Activated CD8-positive, alpha-beta memory T cell treated with anti-CD3 and anti-CD28 coated beads for 4 hours (primary cell): ENCODE results near the gene HLA-DOB.
"Not testable (repeated sequence)": the region's sequence is repeated elsewhere in the genome, so short reads cannot be mapped to it uniquely, and the experiment has no call there.

ENCODE experiments used
- DNase-seq, 2 donors: peaks; one replicate each; pipeline ENCODE4 v3.0.0-alpha.2; 2020; ENCODE audit warnings: low read depth in 2 of 2

HLA-DOB gene

DNA sequence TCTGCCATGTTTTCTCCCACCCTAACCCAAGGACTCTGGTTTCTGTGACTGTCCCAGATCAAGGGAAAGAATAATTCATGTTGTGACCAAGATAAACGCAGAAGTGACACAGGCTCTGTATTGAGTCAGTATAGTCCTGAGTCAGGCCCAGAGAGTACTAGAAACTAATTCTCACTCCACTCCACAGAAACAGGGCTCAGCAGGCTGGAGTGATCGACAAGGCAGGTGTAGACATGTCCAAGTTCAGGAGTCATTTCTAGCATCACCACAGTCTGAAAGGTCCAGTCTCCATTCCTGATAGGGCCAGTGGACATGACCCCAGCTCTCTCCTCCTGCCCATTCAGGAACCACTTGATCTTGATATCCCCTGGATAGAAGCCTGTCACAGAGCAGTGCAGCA is 2.7 kb downstream of the HLA-DOB start:
- no peak for DNase-seq

GRCh38 chr6:32809171-32809570 is 7.6 kb downstream of the HLA-DOB start:
- DNase-seq: no peak

GRCh38 chr6:32807020-32807580 is 9.7 kb downstream of the HLA-DOB start:
- DNase-seq: no peak

DNA sequence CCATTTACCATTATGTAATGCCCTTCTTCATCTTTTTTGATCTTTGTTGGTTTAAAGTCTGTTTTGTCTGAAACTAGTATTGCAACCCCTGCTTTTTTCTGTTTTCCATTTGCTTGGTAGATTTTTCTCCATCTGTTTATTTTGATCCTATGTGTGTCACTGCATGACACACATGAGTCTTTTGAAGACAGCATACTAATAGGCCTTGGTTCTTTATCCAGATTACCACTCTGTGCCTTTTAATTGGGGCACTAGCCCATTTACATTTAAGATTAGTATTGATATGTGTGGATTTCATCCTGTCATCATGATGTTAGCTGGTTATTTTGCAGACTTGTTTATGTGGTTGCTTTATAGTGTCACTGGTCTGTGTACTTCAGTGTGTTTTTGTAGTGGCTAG is 11.4 kb downstream of the HLA-DOB start:
- not testable (repeated sequence) for DNase-seq

DNA sequence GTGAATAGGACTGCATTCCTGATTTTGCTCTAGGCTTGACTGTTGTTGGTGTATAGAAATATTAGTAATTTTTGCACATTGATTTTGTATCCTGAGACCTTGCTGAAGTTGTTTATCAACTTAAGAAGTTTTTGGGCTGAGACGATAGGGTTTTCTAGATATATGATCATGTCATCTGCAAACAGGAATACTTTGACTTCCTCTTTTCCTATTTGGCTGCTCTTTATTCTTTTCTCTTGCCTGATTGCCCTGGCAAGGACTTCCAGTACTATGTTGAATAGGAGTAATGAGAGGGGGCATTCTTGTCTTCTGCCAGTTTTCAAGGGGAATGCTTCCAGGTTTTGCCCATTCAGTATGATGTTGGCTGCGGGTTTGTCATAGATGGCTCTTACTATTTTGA is 13.4 kb downstream of the HLA-DOB start:
- DNase-seq: no peak

GRCh38 chr6:32799740-32800139 is 17.1 kb downstream of the HLA-DOB start:
- DNase-seq: no peak

DNA sequence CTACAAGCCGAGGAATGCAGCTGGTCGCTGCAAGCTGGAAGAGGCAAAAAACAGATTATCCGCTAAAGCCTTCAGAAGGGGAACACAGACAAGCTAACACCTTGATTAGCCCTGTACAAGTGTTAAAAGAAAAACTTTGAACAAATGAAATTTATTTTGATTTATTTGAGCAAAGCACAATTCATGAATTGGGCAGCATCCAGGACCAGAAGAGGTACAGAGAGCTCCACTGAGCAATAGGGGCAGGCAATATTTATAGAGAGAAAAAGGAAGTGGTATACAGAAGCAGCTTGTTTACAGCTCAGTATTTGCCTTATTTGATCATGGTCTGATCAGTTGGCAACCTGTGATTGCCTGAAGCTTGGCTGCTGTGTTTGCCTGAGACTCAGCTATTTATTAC is 17.6 kb downstream of the HLA-DOB start:
- DNase-seq: no peak

- peak; percentile 39 to 61 for DNase-seq
Observed at GRCh38 chr6:32796848-32797776, 19.7 kb downstream of the HLA-DOB start.

GRCh38 chr6:32794510-32794909 is 22.3 kb downstream of the HLA-DOB start:
- DNase-seq: no peak

DNA sequence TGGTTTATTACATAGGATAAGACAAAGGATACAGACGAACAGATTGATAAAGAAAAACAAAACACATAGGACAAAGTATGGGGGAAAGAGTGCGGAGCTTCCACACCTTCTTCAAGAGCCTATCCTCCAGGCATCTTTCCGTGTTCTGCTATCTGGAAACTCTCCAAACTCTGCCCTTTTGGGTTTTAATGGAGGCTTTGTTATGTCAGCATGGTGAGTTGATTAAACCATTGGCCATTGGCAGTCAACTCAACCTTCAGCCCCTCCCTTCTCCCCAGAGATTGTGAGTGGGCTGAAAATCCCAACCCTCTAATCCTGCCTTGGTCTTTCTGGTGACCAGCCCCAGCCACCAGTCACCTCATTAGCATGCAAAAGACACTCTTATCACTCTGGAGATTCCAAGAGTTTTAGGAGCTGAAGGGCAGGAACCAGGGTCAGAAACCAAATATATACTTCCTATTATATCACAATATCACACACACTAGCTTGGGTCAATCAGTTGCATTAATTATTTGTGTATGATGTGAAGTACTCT is 23.8 kb downstream of the HLA-DOB start:
- DNase-seq: no peak

DNA sequence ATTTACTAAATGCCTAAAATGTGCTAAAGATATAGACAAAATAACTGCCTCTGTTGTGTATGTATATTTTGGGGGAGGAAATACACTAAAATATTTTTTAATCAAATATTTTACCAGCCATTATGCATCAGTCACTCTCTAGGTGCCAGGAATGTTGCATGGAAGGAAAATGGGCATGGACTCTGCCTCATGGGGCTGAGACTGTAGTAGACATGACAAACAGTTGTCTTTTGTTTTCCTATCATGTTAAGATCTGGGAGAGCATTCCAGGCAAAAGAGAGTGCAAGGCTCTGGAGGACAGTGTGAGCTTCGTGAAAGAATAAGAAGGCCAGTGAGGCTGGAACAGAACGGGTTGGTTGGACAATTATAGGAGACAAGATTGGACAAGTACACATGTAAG is 26.5 kb downstream of the HLA-DOB start:
- DNase-seq: no peak

DNA sequence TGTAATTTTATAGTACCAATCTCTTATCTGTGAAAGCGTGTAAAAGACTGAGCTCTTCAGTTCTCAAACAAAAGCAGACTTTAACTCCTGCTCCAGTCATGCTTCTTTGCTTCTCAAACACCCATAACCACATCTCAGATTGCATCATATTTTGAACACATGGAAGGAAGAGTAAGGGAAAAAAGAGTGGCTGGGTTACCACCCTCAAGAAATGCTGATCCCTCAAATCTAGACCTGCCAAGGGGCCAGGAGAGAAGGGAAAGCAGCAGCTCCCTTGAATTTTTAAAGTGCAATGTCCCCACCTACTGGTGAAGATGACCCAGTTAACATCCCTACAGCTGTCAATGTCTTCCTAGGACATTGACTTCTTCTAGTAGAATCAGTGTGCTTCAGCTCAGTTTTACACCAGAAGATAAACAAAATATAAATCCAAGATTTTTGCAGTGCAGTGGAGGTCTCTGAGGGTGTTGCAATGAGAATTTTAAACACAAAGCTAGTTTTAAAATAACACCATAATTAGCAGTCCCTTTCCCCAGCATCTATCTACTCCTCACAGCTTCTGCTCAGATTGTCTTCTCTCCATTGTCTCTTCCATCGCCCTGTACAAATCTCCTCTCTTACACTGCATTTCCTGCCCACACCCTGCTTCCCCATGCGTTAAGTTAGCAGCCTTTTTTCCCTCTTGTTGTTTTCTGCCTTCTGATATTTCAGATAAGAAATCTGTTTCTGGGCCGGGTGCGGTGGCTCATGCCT is 30.8 kb downstream of the HLA-DOB start:
- DNase-seq: no peak

DNA sequence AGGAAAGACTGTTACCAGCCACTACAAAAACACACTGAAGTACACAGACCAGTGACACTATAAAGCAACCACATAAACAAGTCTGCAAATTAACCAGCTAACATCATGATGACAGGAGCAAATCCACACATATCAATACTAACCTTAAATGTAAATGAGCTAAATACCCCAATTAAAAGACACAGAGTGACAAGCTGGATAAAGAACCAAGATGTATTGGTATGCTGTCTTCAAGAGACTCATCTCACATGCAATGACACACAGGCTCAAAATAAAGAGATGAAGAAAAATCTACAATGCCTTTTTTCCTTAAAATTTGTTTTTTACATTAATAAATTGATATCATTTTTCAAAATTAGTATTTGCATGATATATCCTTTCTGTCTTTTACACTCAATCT is 33.9 kb downstream of the HLA-DOB start:
- DNase-seq: not testable (repeated sequence)

DNA sequence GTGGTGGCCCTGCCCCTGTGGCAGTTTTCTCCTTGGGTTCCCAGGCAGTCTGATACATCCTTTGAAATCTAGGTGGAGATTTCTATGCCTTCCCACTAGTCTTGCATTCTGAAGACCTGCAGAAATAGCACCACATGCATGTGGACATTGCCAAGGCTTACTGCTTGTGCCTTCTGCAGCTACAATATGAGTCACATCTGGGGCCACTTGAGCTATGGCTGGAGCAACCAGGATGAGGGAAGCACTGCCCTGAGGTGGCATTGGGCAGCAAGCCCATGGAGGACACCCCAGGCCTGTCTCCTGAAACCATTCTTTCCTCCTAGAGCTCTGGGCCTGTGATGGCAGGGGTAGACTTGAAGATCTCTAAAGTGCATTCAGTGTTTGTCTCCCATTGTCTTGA is 37.8 kb downstream of the HLA-DOB start:
- no peak for DNase-seq

- DNase-seq: no peak
Observed at GRCh38 chr6:32775071-32775470, 41.7 kb downstream of the HLA-DOB start.

DNA sequence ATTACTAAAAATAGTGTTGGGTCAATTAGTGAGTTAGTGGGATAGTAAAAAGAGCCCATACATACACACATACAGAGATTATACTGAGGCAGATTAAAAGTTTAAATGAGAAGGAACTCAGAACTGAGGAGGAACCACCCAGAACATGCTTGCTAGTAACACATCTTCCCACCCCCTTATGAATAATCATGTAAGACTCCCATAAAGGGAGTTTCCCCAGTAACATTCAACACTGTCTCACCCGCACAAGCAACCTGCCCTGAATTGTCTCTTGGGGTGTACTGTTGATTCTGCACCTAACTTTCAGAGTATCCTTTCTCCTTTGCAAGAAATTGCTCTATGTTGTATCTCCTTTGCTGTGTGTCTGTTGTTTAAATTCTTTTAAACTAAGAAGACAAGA is 42.4 kb downstream of the HLA-DOB start:
- no peak for DNase-seq

GRCh38 chr6:32772656-32773055 is 44.1 kb downstream of the HLA-DOB start:
- no peak for DNase-seq

- no peak for DNase-seq
Observed at GRCh38 chr6:32764048-32764447, 52.8 kb downstream of the HLA-DOB start.

GRCh38 chr6:32763421-32763820 is 53.4 kb downstream of the HLA-DOB start, which contains the start of gene HLA-DQB2:
TSS of gene HLA-DQB2 (minus strand) at chr6:32763532. CDS start at chr6:32763470, 62 bp downstream.
- no peak for DNase-seq
